Endothelial cell (in vitro differentiated cells): Measurements from ENCODE around the gene DCAF11. TPM values are rescaled to one million over a fixed set of nuclear protein-coding genes. Genes with fewer than 3 reads are reported as not detected.

Experiments
- DNase-seq: peaks from one replicate; pipeline ENCODE4 v3.0.0; 2021; ENCODE audit warnings: low spot score
- H3K27ac Mint-ChIP-seq: one replicate; pipeline ENCODE4 v1.8.0; 2021; ENCODE audit warnings: mixed read lengths, inconsistent platforms; ENCODE audit not compliant: unreplicated experiment
- H3K27me3 Mint-ChIP-seq: one replicate; pipeline ENCODE4 v1.8.0; 2021; ENCODE audit warnings: mild to moderate bottlenecking, moderate library complexity, mixed read lengths, inconsistent platforms; ENCODE audit not compliant: unreplicated experiment
- H3K36me3 Mint-ChIP-seq: one replicate; pipeline ENCODE4 v1.8.0; 2021; ENCODE audit warnings: mild to moderate bottlenecking, low read depth, mixed read lengths, inconsistent platforms; ENCODE audit not compliant: unreplicated experiment
- H3K4me1 Mint-ChIP-seq: one replicate; pipeline ENCODE4 v1.8.0; 2021; ENCODE audit warnings: mild to moderate bottlenecking, mixed read lengths, inconsistent platforms; ENCODE audit not compliant: unreplicated experiment
- H3K4me3 Mint-ChIP-seq: one replicate; pipeline ENCODE4 v1.8.0; 2021; ENCODE audit warnings: mild to moderate bottlenecking, mixed read lengths, inconsistent platforms; ENCODE audit not compliant: unreplicated experiment
- H3K9me3 Mint-ChIP-seq: one replicate; pipeline ENCODE4 v1.8.0; 2021; ENCODE audit warnings: mixed read lengths, inconsistent platforms; ENCODE audit not compliant: unreplicated experiment
- CTCF ChIP-seq: fragments of 200-600 bp; sonication (generic); IDR thresholded peaks from one replicate; pipeline ENCODE4 v1.5.0; 2021; ENCODE audit warnings: antibody characterized with exemption; ENCODE audit not compliant: unreplicated experiment
- total RNA-seq: library from RNA; stranded (reverse); fragmentation: NEBNext Ultra II Directional; extraction: Animal tissue kit (Norgen Biotek cat#: 25700); gene quantifications from one replicate; pipeline ENCODE4 v1.2.1, GENCODE V29; 2021; ENCODE audit not compliant: unreplicated experiment

The DCAF11 gene
- total RNA-seq, 1 donor from 2014 or later: 38.2 TPM

GRCh38 chr14:24122416-24122815 lies 7.8 kb downstream of the DCAF11 start:
- Mint-ChIP-seq H3K27me3 (no peaks in the 10 kb centered on the region), H3K27ac (no peak overlapping the region), H3K4me3 (no peak overlapping the region), H3K4me1 (no peaks in the 10 kb centered on the region), H3K9me3 (no peaks in the 10 kb centered on the region), H3K36me3 (peaks cover 36% of the 10 kb centered on the region)
- no peak for DNase-seq
- no peak for TF ChIP-seq CTCF

GRCh38 chr14:24122898-24123297 lies 8.3 kb downstream of the DCAF11 start:
- H3K9me3 Mint-ChIP-seq: no peaks in the 10 kb centered on the region
- no peak for DNase-seq
- no peak for TF ChIP-seq CTCF
- peaks cover 36% of the 10 kb centered on the region for H3K36me3 Mint-ChIP-seq
- H3K4me1 Mint-ChIP-seq: no peaks in the 10 kb centered on the region
- no peak overlapping the region for H3K27ac Mint-ChIP-seq
- no peaks in the 10 kb centered on the region for H3K27me3 Mint-ChIP-seq
- H3K4me3 Mint-ChIP-seq: no peak overlapping the region

- H3K4me1 Mint-ChIP-seq: no peaks in the 10 kb centered on the region
- no peak overlapping the region for H3K27ac Mint-ChIP-seq
- no peak for DNase-seq
- no peak overlapping the region for H3K4me3 Mint-ChIP-seq
- peaks cover 32% of the 10 kb centered on the region for H3K36me3 Mint-ChIP-seq
- H3K27me3 Mint-ChIP-seq: no peaks in the 10 kb centered on the region
- no peaks in the 10 kb centered on the region for H3K9me3 Mint-ChIP-seq
- no peak for TF ChIP-seq CTCF
Observed at GRCh38 chr14:24123424-24124417, 9.1 kb downstream of the DCAF11 start.

- Mint-ChIP-seq H3K4me1 (peaks cover 9% of the 10 kb centered on the region), H3K36me3 (peaks cover 14% of the 10 kb centered on the region), H3K9me3 (no peaks in the 10 kb centered on the region), H3K27ac (no peak overlapping the region), H3K4me3 (no peak overlapping the region), H3K27me3 (peaks cover 1% of the 10 kb centered on the region)
- no peak for TF ChIP-seq CTCF
- no peak for DNase-seq
Observed at GRCh38 chr14:24126939-24127338, 12.4 kb downstream of the DCAF11 start.

- no peak overlapping the region for H3K27ac Mint-ChIP-seq
- H3K27me3 Mint-ChIP-seq: peaks cover 2% of the 10 kb centered on the region
- DNase-seq: no peak
- H3K36me3 Mint-ChIP-seq: peaks cover 11% of the 10 kb centered on the region
- H3K4me1 Mint-ChIP-seq: peaks cover 15% of the 10 kb centered on the region
- no peak for TF ChIP-seq CTCF
- no peak overlapping the region for H3K4me3 Mint-ChIP-seq
- H3K9me3 Mint-ChIP-seq: no peaks in the 10 kb centered on the region
Observed at GRCh38 chr14:24127673-24128072, 13.1 kb downstream of the DCAF11 start.
